B cell (primary cell): ENCODE data around the gene PACC1. TPM values are rescaled to one million over a fixed set of nuclear protein-coding genes. Genes with fewer than 3 reads are reported as not detected.

Experiments used
- ATAC-seq: fragments of 200-7000 bp; cut with Tn5 transposase; one replicate; pipeline ENCODE4 v1.10.0; 2021; ENCODE audit warnings: low read depth, mild to moderate bottlenecking, moderate number of reproducible peaks, moderate library complexity
- CTCF ChIA-PET: fragments of 350-600 bp; sonication (Branson Sonifier 250); formaldehyde crosslinking; loops from one replicate; lab custom pipeline; 2021; ENCODE audit warnings: antibody characterized with exemption, inconsistent platforms; lab: Charles Lee
- POLR2A ChIA-PET: fragments of 350-600 bp; sonication (Branson Sonifier 250); formaldehyde crosslinking; loops from one replicate; lab custom pipeline; 2021; ENCODE audit warnings: antibody characterized with exemption; lab: Charles Lee
- DNase-seq: peaks from one replicate; pipeline ENCODE4 v3.0.0; 2013
- H2AFZ ChIP-seq: 2 replicates; pipeline ENCODE4 v1.6.1; 2012; ENCODE audit warnings: mild to moderate bottlenecking, low read depth, low read length; ENCODE audit not compliant: insufficient read depth, poor library complexity, severe bottlenecking
- H3K27ac ChIP-seq, 2 donors: 1 replicate in 1 of 2; 2 replicates in 1 of 2; pipeline ENCODE4 v1.5.1; 2012 to 2013; ENCODE audit warnings: low read length in 2 of 2, mild to moderate bottlenecking in 2 of 2, moderate library complexity in 1 of 2
- H3K27me3 ChIP-seq, 4 experiments: fragments of 200-600 bp in 1 of 4; sonication (generic) in 1 of 4; replicated peaks in 1 of 4; 1 replicate in 2 of 4; 2 replicates in 2 of 4; pipeline versions ENCODE4 v1.6.1 to v1.7.0; 2013 to 2016; ENCODE audit warnings: low read length in 3 of 4, mild to moderate bottlenecking in 2 of 4, mixed read lengths in 1 of 4, moderate library complexity in 1 of 4; ENCODE audit not compliant: insufficient read depth in 4 of 4, control insufficient read depth in 3 of 4; ENCODE audit errors: control extremely low read depth in 1 of 4
- H3K36me3 ChIP-seq, 2 experiments: replicated peaks in 1 of 2; 1 replicate in 1 of 2; 2 replicates in 1 of 2; pipeline versions ENCODE4 v1.6.1 to v1.7.1; 2013; ENCODE audit warnings: low read length in 1 of 2; ENCODE audit not compliant: insufficient read depth in 2 of 2, control insufficient read depth in 1 of 2; ENCODE audit errors: control extremely low read depth in 1 of 2, extremely low read depth in 1 of 2
- H3K4me1 ChIP-seq, 2 donors: fragments of 200-600 bp in 1 of 2; sonication (generic) in 1 of 2; 1 replicate in 1 of 2; 2 replicates in 1 of 2; pipeline versions ENCODE4 v1.5.1 to v1.6.1; 2013 to 2017; ENCODE audit warnings: low read length in 2 of 2; ENCODE audit not compliant: control insufficient read depth in 2 of 2, insufficient read depth in 2 of 2
- H3K4me2 ChIP-seq: replicated peaks from 2 replicates; pipeline ENCODE3; 2012; ENCODE audit warnings: mild to moderate bottlenecking, low read depth, low read length; ENCODE audit not compliant: poor library complexity, severe bottlenecking
- H3K4me3 ChIP-seq, 5 experiments: fragments of 200-600 bp in 1 of 5; sonication (generic) in 1 of 5; 1 replicate in 3 of 5; 2 replicates in 2 of 5; pipeline versions ENCODE4 v1.5.1 to v1.7.0; 2011 to 2016; ENCODE audit warnings: low read length in 4 of 5, mild to moderate bottlenecking in 4 of 5, low read depth in 2 of 5, control low read depth in 1 of 5, moderate library complexity in 1 of 5; ENCODE audit not compliant: insufficient read depth in 1 of 5; ENCODE audit errors: control extremely low read depth in 1 of 5, extremely low read depth in 1 of 5
- H3K79me2 ChIP-seq: fragments of 200-600 bp; sonication (generic); one replicate; pipeline ENCODE4 v1.6.0; 2016; ENCODE audit warnings: low read length; ENCODE audit not compliant: control insufficient read depth, insufficient read depth
- H3K9ac ChIP-seq: fragments of 200-600 bp; sonication (generic); 2 replicates; pipeline ENCODE4 v1.6.1; 2017; ENCODE audit warnings: mild to moderate bottlenecking, low read length, moderate library complexity
- H3K9me3 ChIP-seq, 3 donors: one replicate each; pipeline versions ENCODE4 v1.6.1 to v1.7.1; 2013; ENCODE audit warnings: low read length in 2 of 3; ENCODE audit not compliant: control insufficient read depth in 2 of 3, insufficient read depth in 1 of 3; ENCODE audit errors: control extremely low read depth in 1 of 3
- H4K20me1 ChIP-seq: 2 replicates; pipeline ENCODE4 v1.6.0; 2012; ENCODE audit warnings: mild to moderate bottlenecking, low read length; ENCODE audit not compliant: insufficient read depth, control insufficient read depth, poor library complexity, severe bottlenecking
- H3K27ac Mint-ChIP-seq: one replicate; pipeline ENCODE4 v1.8.0; 2021; ENCODE audit warnings: mixed read lengths
- H3K27me3 Mint-ChIP-seq: one replicate; pipeline ENCODE4 v1.8.0; 2021; ENCODE audit warnings: mixed read lengths
- H3K4me1 Mint-ChIP-seq: one replicate; pipeline ENCODE4 v1.8.0; 2021; ENCODE audit warnings: mixed read lengths
- H3K4me3 Mint-ChIP-seq: one replicate; pipeline ENCODE4 v1.8.0; 2021; ENCODE audit warnings: mixed read lengths
- H3K9me3 Mint-ChIP-seq: one replicate; pipeline ENCODE4 v1.8.0; 2022; ENCODE audit warnings: mixed read lengths; ENCODE audit not compliant: insufficient read depth
- CTCF ChIP-seq: fragments of 200-600 bp; IDR thresholded peaks from one replicate; pipeline ENCODE4 v1.8.0; 2022; ENCODE audit warnings: antibody characterized with exemption, mild to moderate bottlenecking
- EZH2 ChIP-seq: IDR thresholded peaks from 2 replicates; pipeline ENCODE4 v1.6.1; 2012; ENCODE audit warnings: borderline replicate concordance, low read depth, mild to moderate bottlenecking, moderate library complexity, low read length; ENCODE audit not compliant: insufficient read depth, poor library complexity, severe bottlenecking
- WGBS: methylation state at CpG from one replicate; pipeline ENCODE4 v1.1.5; 2013; ENCODE audit warnings: missing lambda C conversion rate; ENCODE audit not compliant: insufficient coverage; 5-methylcytosine and 5-hydroxymethylcytosine counted together
- intact Hi-C: fragments of 100-400 bp; cut with micrococcal nuclease; formaldehyde crosslinking; loops from one replicate; pipeline ENCODE4 v1.10.0; 2022
- polyA plus RNA-seq: library from polyadenylated mRNA; depleted of rRNA; stranded (reverse); fragments of >200 nt; gene quantifications from 2 replicates; pipeline ENCODE4 v1.2.3, GENCODE V29; 2012
- total RNA-seq, 2 donors: library from RNA; stranded (reverse); fragments of 120-200 nt in 1 of 2; gene quantifications; 1 replicate in 1 of 2; 2 replicates in 1 of 2; pipeline versions ENCODE4 v1.2.3 to v1.2.4, GENCODE V29; 2013 to 2022

PACC1 gene
- total and polyA plus RNA-seq, 2 donors (not counting 1 experiment from before 2014, with no cell fraction given): 15.9 to 18.3 TPM

- intact Hi-C loops: no loop called here
- Mint-ChIP-seq H3K4me3 (no peak overlapping the region), H3K9me3 (no peaks in the 10 kb centered on the region), H3K27ac (no peak overlapping the region), H3K27me3 (no peaks in the 10 kb centered on the region), H3K4me1 (no peaks in the 10 kb centered on the region)
- no peak for ATAC-seq
- CTCF ChIA-PET: no interaction called here
- H3K9ac ChIP-seq: no peak overlapping the region
- H3K27me3 ChIP-seq: no peaks in the 10 kb centered on the region
- H3K4me3 ChIP-seq: no peak overlapping the region
- TF ChIP-seq CTCF: no peak
- TF ChIP-seq EZH2: no peak
- DNase-seq: no peak
- H3K36me3 ChIP-seq: peaks cover 5 to 46% of the 10 kb centered on the region in 2 experiments
- no peak overlapping the region for H3K27ac ChIP-seq
- H2AFZ ChIP-seq: no peak overlapping the region
- H3K9me3 ChIP-seq: no peaks in the 10 kb centered on the region
- WGBS: no CpG with 5 or more reads among the region's 1 CpG
- H3K79me2 ChIP-seq: peaks cover 4% of the 10 kb centered on the region
- H4K20me1 ChIP-seq: peaks cover 4% of the 10 kb centered on the region
- no peak overlapping the region for H3K4me2 ChIP-seq
- H3K4me1 ChIP-seq: no peaks in the 10 kb centered on the region
- POLR2A ChIA-PET: no interaction called here
These were observed 68.1 kb downstream of the PACC1 start for GRCh38 chr1:212346601-212347000.

- peaks cover 4% of the 10 kb centered on the region for H3K79me2 ChIP-seq
- H4K20me1 ChIP-seq: peaks cover 4% of the 10 kb centered on the region
- no peaks in the 10 kb centered on the region for H3K27me3 Mint-ChIP-seq
- H3K9ac ChIP-seq: no peak overlapping the region
- ChIA-PET POLR2A (no interaction called here), CTCF (interaction anchor here (1.9 to 2.7 kb wide), 2 partner anchors 112 to 274 kb away, joined by 8 to 17 read pairs; no protein-coding TSS in a partner anchor)
- no peak overlapping the region for H3K4me3 Mint-ChIP-seq
- no peaks in the 10 kb centered on the region for H3K4me1 ChIP-seq
- no peak overlapping the region for H2AFZ ChIP-seq
- no peak for ATAC-seq
- H3K27ac Mint-ChIP-seq: no peak overlapping the region
- no peaks in the 10 kb centered on the region for H3K9me3 Mint-ChIP-seq
- 100% methylated on average over 1 of the region's 4 CpGs for WGBS
- H3K9me3 ChIP-seq: no peaks in the 10 kb centered on the region
- H3K27me3 ChIP-seq: no peaks in the 10 kb centered on the region
- no peak overlapping the region for H3K4me2 ChIP-seq
- no peak for DNase-seq
- no peak for TF ChIP-seq EZH2
- TF ChIP-seq CTCF: no peak
- intact Hi-C loops: no loop called here
- no peak overlapping the region for H3K4me3 ChIP-seq
- H3K36me3 ChIP-seq: peaks cover 7 to 48% of the 10 kb centered on the region in 2 experiments
- H3K4me1 Mint-ChIP-seq: no peaks in the 10 kb centered on the region
- no peak overlapping the region for H3K27ac ChIP-seq
These were observed 69.8 kb downstream of the PACC1 start for GRCh38 chr1:212344905-212345304.
